B cell (primary cell): ENCODE measurements around the gene TBX15. TPM values are rescaled to one million over a fixed set of nuclear protein-coding genes. Genes with fewer than 3 reads are reported as not detected.

Experiments used
- ATAC-seq: fragments of 200-7000 bp; cut with Tn5 transposase; one replicate; pipeline ENCODE4 v1.10.0; 2021; ENCODE audit warnings: low read depth, mild to moderate bottlenecking, moderate number of reproducible peaks, moderate library complexity
- CTCF ChIA-PET: fragments of 350-600 bp; sonication (Branson Sonifier 250); formaldehyde crosslinking; loops from one replicate; lab custom pipeline; 2021; ENCODE audit warnings: antibody characterized with exemption, inconsistent platforms; lab: Charles Lee
- POLR2A ChIA-PET: fragments of 350-600 bp; sonication (Branson Sonifier 250); formaldehyde crosslinking; loops from one replicate; lab custom pipeline; 2021; ENCODE audit warnings: antibody characterized with exemption; lab: Charles Lee
- DNase-seq: peaks from one replicate; pipeline ENCODE4 v3.0.0; 2013
- H2AFZ ChIP-seq: 2 replicates; pipeline ENCODE4 v1.6.1; 2012; ENCODE audit warnings: mild to moderate bottlenecking, low read depth, low read length; ENCODE audit not compliant: insufficient read depth, poor library complexity, severe bottlenecking
- H3K27ac ChIP-seq, 2 donors: 1 replicate in 1 of 2; 2 replicates in 1 of 2; pipeline ENCODE4 v1.5.1; 2012 to 2013; ENCODE audit warnings: low read length in 2 of 2, mild to moderate bottlenecking in 2 of 2, moderate library complexity in 1 of 2
- H3K27me3 ChIP-seq, 4 experiments: fragments of 200-600 bp in 1 of 4; sonication (generic) in 1 of 4; replicated peaks in 1 of 4; 1 replicate in 2 of 4; 2 replicates in 2 of 4; pipeline versions ENCODE4 v1.6.1 to v1.7.0; 2013 to 2016; ENCODE audit warnings: low read length in 3 of 4, mild to moderate bottlenecking in 2 of 4, mixed read lengths in 1 of 4, moderate library complexity in 1 of 4; ENCODE audit not compliant: insufficient read depth in 4 of 4, control insufficient read depth in 3 of 4; ENCODE audit errors: control extremely low read depth in 1 of 4
- H3K36me3 ChIP-seq, 2 experiments: replicated peaks in 1 of 2; 1 replicate in 1 of 2; 2 replicates in 1 of 2; pipeline versions ENCODE4 v1.6.1 to v1.7.1; 2013; ENCODE audit warnings: low read length in 1 of 2; ENCODE audit not compliant: insufficient read depth in 2 of 2, control insufficient read depth in 1 of 2; ENCODE audit errors: control extremely low read depth in 1 of 2, extremely low read depth in 1 of 2
- H3K4me1 ChIP-seq, 2 donors: fragments of 200-600 bp in 1 of 2; sonication (generic) in 1 of 2; 1 replicate in 1 of 2; 2 replicates in 1 of 2; pipeline versions ENCODE4 v1.5.1 to v1.6.1; 2013 to 2017; ENCODE audit warnings: low read length in 2 of 2; ENCODE audit not compliant: control insufficient read depth in 2 of 2, insufficient read depth in 2 of 2
- H3K4me2 ChIP-seq: replicated peaks from 2 replicates; pipeline ENCODE3; 2012; ENCODE audit warnings: mild to moderate bottlenecking, low read depth, low read length; ENCODE audit not compliant: poor library complexity, severe bottlenecking
- H3K4me3 ChIP-seq, 5 experiments: fragments of 200-600 bp in 1 of 5; sonication (generic) in 1 of 5; 1 replicate in 3 of 5; 2 replicates in 2 of 5; pipeline versions ENCODE4 v1.5.1 to v1.7.0; 2011 to 2016; ENCODE audit warnings: low read length in 4 of 5, mild to moderate bottlenecking in 4 of 5, low read depth in 2 of 5, control low read depth in 1 of 5, moderate library complexity in 1 of 5; ENCODE audit not compliant: insufficient read depth in 1 of 5; ENCODE audit errors: control extremely low read depth in 1 of 5, extremely low read depth in 1 of 5
- H3K79me2 ChIP-seq: fragments of 200-600 bp; sonication (generic); one replicate; pipeline ENCODE4 v1.6.0; 2016; ENCODE audit warnings: low read length; ENCODE audit not compliant: control insufficient read depth, insufficient read depth
- H3K9ac ChIP-seq: fragments of 200-600 bp; sonication (generic); 2 replicates; pipeline ENCODE4 v1.6.1; 2017; ENCODE audit warnings: mild to moderate bottlenecking, low read length, moderate library complexity
- H3K9me3 ChIP-seq, 3 donors: one replicate each; pipeline versions ENCODE4 v1.6.1 to v1.7.1; 2013; ENCODE audit warnings: low read length in 2 of 3; ENCODE audit not compliant: control insufficient read depth in 2 of 3, insufficient read depth in 1 of 3; ENCODE audit errors: control extremely low read depth in 1 of 3
- H4K20me1 ChIP-seq: 2 replicates; pipeline ENCODE4 v1.6.0; 2012; ENCODE audit warnings: mild to moderate bottlenecking, low read length; ENCODE audit not compliant: insufficient read depth, control insufficient read depth, poor library complexity, severe bottlenecking
- H3K27ac Mint-ChIP-seq: one replicate; pipeline ENCODE4 v1.8.0; 2021; ENCODE audit warnings: mixed read lengths
- H3K27me3 Mint-ChIP-seq: one replicate; pipeline ENCODE4 v1.8.0; 2021; ENCODE audit warnings: mixed read lengths
- H3K4me1 Mint-ChIP-seq: one replicate; pipeline ENCODE4 v1.8.0; 2021; ENCODE audit warnings: mixed read lengths
- H3K4me3 Mint-ChIP-seq: one replicate; pipeline ENCODE4 v1.8.0; 2021; ENCODE audit warnings: mixed read lengths
- H3K9me3 Mint-ChIP-seq: one replicate; pipeline ENCODE4 v1.8.0; 2022; ENCODE audit warnings: mixed read lengths; ENCODE audit not compliant: insufficient read depth
- EZH2 ChIP-seq: IDR thresholded peaks from 2 replicates; pipeline ENCODE4 v1.6.1; 2012; ENCODE audit warnings: borderline replicate concordance, low read depth, mild to moderate bottlenecking, moderate library complexity, low read length; ENCODE audit not compliant: insufficient read depth, poor library complexity, severe bottlenecking
- WGBS: methylation state at CpG from one replicate; pipeline ENCODE4 v1.1.5; 2013; ENCODE audit warnings: missing lambda C conversion rate; ENCODE audit not compliant: insufficient coverage; 5-methylcytosine and 5-hydroxymethylcytosine counted together
- intact Hi-C: fragments of 100-400 bp; cut with micrococcal nuclease; formaldehyde crosslinking; loops from one replicate; pipeline ENCODE4 v1.10.0; 2022
- polyA plus RNA-seq: library from polyadenylated mRNA; depleted of rRNA; stranded (reverse); fragments of >200 nt; gene quantifications from 2 replicates; pipeline ENCODE4 v1.2.3, GENCODE V29; 2012
- total RNA-seq, 2 donors: library from RNA; stranded (reverse); fragments of 120-200 nt in 1 of 2; gene quantifications; 1 replicate in 1 of 2; 2 replicates in 1 of 2; pipeline versions ENCODE4 v1.2.3 to v1.2.4, GENCODE V29; 2013 to 2022
- TF ChIP-seq, protein P1 (sequence below): fragments of 200-600 bp; IDR thresholded peaks from one replicate; pipeline ENCODE4 v1.8.0; 2022; ENCODE audit warnings: antibody characterized with exemption, mild to moderate bottlenecking

TBX15 gene
- total and polyA plus RNA-seq, 2 donors (not counting 1 experiment from before 2014, with no cell fraction given) = 0.03 to 0.15 TPM

DNA sequence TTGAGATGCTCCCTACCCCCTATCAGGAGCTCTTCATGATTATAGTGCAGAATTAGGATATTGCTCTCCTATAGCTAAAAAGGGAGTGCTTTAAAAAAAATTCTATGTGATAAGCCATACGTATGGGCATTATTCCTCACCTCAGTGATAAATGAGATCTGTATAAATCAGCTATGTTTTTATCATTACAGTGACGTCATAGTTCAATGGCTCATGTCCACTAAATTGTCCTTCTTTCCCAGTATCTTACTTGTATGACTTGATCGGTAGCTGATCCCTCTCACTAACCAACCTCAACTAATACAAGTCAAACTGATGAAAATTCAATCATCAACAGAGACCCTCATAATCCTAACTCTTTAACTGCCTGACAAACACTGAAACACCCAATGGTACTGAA, 93.3 kb downstream of the TBX15 start:
- WGBS = no CpG with 5 or more reads among the region's 3 CpGs
- Mint-ChIP-seq H3K9me3 (no peaks in the 10 kb centered on the region), H3K4me1 (no peaks in the 10 kb centered on the region), H3K27ac (no peak overlapping the region), H3K4me3 (no peak overlapping the region), H3K27me3 (peaks cover 3% of the 10 kb centered on the region)
- Histone ChIP-seq H3K9me3 (peaks cover 0 to 2% (median 0%) of the 10 kb centered on the region in 3 donors), H3K9ac (no peak overlapping the region), H3K27me3 (peaks cover 0 to under 1% (median 0%) of the 10 kb centered on the region in 4 experiments), H4K20me1 (no peaks in the 10 kb centered on the region), H3K79me2 (no peaks in the 10 kb centered on the region), H3K4me2 (no peak overlapping the region), H3K36me3 (no peaks in the 10 kb centered on the region), H3K27ac (no peak overlapping the region), H3K4me3 (no peak overlapping the region), H2AFZ (no peak overlapping the region), H3K4me1 (no peaks in the 10 kb centered on the region)
- DNase-seq = no peak
- ATAC-seq = no peak
- POLR2A ChIA-PET = no interaction called here
- CTCF ChIA-PET = interaction anchor here (0.9 kb wide), 1 partner anchor 19 kb away, joined by 4 read pairs; no protein-coding TSS in a partner anchor
- no peak for TF ChIP-seq EZH2
- TF ChIP-seq, protein P1, sequence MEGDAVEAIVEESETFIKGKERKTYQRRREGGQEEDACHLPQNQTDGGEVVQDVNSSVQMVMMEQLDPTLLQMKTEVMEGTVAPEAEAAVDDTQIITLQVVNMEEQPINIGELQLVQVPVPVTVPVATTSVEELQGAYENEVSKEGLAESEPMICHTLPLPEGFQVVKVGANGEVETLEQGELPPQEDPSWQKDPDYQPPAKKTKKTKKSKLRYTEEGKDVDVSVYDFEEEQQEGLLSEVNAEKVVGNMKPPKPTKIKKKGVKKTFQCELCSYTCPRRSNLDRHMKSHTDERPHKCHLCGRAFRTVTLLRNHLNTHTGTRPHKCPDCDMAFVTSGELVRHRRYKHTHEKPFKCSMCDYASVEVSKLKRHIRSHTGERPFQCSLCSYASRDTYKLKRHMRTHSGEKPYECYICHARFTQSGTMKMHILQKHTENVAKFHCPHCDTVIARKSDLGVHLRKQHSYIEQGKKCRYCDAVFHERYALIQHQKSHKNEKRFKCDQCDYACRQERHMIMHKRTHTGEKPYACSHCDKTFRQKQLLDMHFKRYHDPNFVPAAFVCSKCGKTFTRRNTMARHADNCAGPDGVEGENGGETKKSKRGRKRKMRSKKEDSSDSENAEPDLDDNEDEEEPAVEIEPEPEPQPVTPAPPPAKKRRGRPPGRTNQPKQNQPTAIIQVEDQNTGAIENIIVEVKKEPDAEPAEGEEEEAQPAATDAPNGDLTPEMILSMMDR = no peak
- intact Hi-C loops = no loop called here

DNA sequence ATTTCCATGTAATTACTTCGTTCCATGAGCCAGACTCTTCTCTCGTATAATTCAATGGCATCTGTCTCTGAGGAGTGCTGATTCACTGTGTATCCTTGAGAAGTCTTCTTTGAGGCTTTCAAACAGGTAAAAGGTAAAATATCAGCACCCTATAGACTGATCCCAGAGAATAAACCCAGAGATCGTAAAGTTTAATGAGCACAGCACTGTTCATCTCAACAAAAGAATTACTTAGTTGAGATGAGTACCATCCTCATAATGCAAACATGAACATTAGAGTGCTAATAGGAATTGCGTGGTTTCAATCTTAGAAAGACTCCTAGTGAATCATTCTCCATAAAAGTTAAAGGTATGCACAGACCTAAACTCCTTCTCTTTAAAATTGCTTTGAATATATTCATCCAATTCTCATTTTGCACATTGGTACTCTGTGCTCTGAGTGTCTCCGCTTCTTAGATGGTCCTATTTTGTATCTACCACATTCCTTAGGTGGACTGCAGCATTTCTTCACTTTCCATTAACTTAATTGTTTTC, 97.2 kb downstream of the TBX15 start:
- ATAC-seq = no peak
- H3K9me3 ChIP-seq = no peaks in the 10 kb centered on the region
- 100% methylated on average over 2 of the region's 5 CpGs for WGBS

More for the DNA sequence above, 97.2 kb downstream of the TBX15 start:
- H3K4me2 ChIP-seq = no peak overlapping the region
- DNase-seq = no peak
- no peak overlapping the region for H3K4me3 ChIP-seq
- no peaks in the 10 kb centered on the region for H3K36me3 ChIP-seq
- no peak overlapping the region for H3K27ac ChIP-seq
- TF ChIP-seq EZH2 = no peak
- TF ChIP-seq, protein P1 = no peak
- Mint-ChIP-seq H3K9me3 (no peaks in the 10 kb centered on the region), H3K27ac (no peak overlapping the region), H3K4me1 (no peaks in the 10 kb centered on the region), H3K27me3 (peaks cover 3% of the 10 kb centered on the region), H3K4me3 (no peak overlapping the region)
- no peaks in the 10 kb centered on the region for H3K4me1 ChIP-seq
- H4K20me1 ChIP-seq = no peaks in the 10 kb centered on the region
- H3K27me3 ChIP-seq = peaks cover 0 to 2% (median 0%) of the 10 kb centered on the region in 4 experiments
- no peak overlapping the region for H3K9ac ChIP-seq
- no peak overlapping the region for H2AFZ ChIP-seq
- intact Hi-C loops = no loop called here
- H3K79me2 ChIP-seq = no peaks in the 10 kb centered on the region
- POLR2A ChIA-PET = no interaction called here
- CTCF ChIA-PET = no interaction called here
